HG03558 (cell line): ENCODE measurements around the gene FAM32A.

ENCODE experiments used
- ATAC-seq: cut with Tn5 transposase; IDR thresholded peaks from one replicate; pipeline ENCODE4 v1.9.1; 2021; ENCODE audit warnings: moderate number of reproducible peaks; ENCODE audit not compliant: unreplicated experiment; ENCODE audit errors: extremely low read depth

The FAM32A gene

DNA sequence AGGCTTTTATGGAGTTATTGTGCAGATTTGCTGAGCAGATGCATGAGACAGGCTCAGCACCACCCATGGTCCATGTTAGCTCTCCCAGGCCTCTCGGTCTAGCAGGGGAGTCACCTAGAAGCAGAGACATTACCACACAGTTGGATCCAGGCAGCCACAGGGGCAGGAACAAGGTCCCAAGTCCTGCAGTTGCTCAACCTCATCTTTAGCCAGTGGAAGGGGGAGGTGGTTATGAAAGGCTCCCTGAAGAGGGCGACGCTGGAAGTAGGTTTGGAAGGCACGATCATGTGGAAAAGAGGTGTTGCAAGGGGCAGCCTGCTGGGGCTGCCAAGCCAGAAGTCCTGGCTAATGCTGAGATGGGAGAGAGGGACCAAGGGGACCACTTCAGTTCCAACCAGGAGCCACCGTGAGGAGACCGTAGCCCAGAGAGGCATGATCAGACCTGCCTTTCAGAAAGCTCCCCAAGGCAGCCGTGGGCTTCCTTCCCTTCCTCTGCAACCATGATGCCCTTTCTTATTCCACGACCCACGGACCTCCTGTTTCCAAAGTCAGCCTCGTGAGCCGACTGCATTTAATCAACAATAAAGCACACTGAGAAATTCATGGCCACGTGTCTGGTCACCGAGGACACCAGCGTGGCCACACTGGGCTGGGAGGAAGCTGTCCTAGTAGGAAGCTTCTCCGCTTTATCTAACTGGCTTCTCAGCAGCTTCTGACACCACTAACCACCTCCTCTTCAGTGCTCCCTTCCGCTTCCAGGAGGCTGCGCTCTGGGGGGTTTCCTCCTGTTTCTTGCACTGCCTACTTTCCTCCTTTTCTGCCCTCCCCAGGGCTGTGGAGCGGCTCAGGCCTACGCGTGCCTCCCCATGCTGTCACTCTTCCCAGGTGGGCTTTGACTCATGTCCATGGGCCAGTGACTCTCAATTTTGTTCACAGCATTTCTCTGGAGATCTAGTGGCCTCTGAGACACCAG, 15.1 kb downstream of the FAM32A start:
- no peak for ATAC-seq

DNA sequence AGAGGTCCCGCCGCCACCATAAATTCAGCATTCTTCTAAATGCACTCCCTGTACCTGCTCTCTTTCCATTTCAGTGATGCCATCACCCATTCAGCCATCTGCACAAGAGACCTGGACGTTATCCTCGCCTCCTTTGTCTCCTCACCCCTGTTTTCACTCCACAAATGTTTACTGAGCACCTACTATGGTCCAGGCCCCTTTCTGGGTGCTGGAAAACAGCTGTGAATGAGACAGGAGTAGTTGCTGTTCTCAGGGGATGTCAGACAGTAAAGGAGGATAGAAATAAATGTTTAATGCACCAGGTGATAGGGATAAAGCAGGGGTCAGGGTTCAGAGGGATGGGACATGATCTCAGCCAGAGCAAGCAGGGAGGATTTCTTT, 15.8 kb downstream of the FAM32A start:
- no peak for ATAC-seq

DNA sequence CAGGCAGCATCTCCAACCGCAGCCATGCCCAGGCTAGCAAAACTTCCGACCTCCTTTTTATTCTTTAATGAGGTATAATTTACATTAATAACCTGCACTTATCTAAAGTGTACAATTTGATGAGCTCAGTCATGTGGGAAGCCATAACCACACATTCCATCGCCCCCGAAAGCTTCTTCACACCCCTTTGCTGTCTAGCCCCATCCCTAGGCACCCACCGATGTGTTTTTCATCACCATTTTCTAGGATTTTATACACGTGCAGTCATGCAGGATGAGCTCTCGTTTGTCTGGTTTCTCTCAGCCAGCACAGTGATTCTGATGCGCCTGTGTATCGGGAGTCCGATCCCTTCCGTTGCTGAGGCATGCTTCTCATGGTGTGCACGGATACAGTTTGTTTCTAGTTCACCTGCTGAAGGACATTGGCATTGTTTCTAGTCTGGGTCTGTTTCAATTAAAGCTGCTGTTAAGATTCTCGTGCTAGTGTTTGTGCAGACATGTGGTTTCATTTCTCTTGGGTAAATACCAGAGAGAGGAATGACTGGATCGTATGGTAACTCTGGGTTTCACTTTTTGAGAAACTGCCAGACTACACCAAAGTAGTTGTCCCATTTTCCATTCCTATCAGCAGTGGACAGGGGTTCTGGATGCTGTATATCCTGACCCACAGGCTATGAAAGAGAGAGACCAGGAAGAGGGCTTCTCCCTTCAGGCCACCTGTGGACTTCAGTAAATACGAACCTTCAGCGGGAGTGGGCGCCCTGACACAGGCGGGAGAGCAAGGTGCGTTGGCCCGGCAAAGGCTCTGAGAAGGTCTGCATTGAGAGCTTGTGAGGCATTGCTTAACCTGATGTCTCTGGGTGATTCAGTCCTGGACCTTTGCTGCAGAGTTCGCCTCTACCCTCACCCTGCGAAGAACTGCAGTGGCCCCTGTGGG, 17.4 kb downstream of the FAM32A start:
- ATAC-seq: no peak

DNA sequence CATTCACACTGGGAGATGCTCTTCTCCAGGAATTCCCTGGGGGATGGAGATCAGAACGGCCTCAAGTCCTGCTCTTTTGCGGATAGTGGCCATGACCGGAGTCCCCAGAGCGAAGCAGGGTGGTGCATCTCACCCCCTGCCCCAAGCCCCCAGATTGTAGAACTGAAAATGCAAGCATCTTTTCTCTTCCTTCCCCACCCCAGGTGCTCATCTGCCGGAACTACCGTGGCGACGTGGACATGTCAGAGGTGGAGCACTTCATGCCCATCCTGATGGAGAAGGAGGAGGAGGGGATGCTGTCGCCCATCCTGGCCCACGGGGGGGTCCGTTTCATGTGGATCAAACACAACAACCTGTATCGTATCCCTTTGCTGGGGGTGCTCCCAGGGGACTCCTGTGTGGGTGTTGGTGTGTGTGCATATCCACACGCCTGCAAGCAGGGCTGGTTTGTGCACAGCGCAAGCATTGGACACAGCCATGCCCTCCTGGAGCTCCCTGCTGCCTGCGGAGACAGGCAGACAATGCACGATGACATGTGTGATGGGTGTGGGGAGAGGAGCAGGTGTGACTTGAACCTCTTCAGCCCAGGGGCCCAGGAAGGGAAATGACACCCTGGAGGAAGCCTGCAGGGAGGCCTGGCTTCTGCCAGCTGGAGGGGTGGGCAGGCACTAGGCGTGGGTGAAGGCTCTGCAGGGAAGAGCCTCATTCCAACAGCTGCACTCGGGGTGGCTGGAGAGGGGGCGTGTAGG, 18.2 kb downstream of the FAM32A start:
- no peak for ATAC-seq

DNA sequence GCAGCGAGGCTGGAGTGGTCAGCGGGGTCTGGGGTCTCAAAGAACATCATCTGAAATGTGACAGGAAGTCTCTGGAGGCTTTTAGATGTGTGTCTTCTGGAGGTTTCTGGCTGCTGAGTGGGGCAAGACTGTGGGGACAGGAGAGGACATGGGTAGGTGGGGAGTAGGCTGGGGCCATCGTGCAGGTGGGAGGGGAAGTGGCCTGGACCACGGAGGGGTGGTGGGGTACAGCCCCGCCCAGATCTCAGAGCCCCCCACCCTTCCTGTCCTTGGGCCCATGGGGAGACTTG, 18.7 kb downstream of the FAM32A start:
- no peak for ATAC-seq

DNA sequence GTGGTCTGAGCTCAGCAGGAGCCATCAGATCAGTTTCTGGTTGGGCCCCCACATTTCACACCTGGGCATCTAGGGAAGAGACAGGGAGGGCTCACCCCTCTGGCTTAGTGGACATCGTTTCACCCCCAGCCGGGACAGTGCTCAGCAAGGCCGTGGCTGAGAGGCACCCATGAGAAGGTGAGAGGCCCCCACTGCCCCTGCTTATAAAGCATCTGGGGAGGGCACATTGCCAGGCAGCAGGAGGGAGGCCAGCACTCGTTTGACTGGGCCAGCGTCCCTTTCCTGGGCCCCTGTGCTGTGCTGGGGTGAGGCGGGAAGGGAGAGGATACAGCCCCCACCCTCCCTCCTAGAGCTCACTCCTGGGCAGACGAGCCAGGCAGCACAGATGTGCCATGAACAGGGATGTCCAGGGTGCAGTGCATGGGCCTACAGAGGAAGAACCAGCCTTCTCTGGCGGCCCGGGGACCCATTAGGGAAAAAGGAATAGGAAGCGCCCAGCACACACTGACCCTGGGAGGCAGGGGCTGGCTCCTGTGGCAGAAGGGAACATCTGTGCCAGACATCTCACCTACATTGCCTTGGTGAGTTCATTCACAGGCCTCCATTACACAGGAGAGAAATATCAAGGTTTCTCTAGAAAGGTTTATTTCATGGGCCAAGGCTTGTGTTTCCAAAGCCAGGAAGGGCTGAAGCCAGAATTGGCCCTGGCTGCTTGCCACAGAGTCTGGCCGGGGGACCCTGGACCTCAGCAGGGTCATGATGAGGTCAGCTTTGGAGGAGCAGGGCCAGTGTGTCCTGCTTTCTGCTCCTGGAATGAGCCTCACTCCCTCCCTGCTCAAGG, 20.2 kb downstream of the FAM32A start:
- no peak for ATAC-seq

DNA sequence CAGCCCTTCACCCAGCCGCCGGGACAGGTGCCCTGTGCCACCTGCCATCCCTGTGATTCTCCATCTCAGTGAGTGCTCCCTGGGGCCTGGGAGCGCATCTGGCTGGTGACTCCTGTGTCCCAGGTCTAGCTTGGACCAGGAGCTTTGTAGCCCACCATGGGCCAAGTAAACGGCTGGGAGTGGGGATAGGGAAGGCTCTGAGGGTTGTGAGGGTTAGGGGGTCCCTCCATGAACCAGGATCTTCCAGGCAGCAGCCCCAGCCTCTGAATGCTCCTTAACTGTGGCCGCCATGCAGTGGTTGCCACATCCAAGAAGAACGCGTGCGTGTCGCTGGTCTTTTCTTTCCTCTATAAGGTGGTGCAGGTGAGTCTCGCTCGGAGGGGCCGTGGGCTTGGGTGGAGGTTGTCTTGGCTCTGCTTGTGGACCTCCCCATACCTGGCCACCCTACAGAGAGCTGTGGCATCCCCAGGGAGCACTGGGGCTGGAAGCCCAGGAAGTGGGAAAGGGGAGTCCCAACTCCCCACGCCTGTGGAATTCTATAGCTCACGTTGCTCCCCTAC, 20.9 kb downstream of the FAM32A start:
- ATAC-seq: no peak

DNA sequence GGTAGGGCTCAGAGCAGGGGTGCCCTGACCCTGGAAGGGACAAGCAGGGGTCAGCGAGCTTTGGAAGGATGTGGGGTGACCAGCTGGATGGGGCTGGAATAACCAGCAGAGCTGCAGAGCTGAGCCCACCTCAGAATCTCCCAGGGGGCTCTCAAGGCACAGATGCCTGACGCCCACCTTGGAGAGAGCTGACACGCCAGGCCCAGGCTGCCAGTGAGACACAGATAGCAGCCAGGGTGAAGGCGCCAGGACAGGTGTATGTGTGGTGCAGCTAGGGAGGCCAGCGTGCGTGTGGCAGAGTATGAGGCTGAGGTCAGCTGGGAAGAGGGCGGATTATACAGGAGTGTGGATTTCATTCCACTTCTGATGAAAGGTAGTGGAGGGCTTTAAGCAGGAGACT, 21.4 kb downstream of the FAM32A start:
- no peak for ATAC-seq

DNA sequence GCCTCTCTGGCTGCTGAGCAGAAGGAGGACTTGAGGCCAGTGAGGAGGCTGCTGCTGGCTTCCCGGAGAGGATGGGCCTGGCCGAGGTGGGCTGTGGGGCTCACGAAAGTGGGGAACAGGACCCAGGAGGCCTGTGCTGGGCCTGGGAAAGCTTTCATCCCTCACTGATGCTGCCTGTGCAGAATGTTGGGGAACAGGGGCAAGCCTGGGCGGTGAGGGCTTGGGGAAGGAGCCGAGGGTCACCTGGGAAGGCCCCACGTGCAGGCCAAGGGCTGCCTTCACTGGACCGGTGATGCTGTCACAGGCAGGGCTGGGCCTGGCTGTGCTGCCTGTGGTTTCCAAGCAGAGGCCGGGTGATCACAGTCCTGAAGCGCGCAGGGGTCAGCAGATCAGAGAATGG, 21.9 kb downstream of the FAM32A start:
- no peak for ATAC-seq

DNA sequence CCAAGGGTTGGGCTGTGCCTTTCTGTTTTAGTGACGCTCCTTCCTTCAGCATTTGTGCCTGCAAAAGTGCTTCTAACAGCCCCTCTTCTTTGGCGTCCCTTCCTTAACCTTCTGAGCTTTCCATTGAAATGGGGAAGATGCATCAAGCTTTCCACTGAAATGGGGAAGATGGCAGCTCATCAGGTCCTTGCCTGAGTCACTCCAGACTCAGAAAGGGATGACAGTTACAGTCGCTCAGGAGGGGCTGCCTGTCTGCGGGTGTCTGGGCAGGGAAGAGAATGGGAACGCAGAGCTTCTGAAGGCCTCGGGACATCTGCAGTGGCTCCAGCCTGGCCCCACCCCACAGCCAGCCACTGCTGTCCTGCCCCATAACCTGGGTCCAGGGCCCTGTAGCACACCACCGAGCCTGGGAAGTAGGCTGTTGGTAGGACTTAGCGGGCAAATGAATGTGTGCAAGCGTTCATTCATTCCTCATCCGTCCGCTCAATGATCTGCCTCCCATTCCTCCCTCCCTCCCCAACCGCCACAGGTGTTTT, 22.3 kb downstream of the FAM32A start:
- ATAC-seq: no peak

DNA sequence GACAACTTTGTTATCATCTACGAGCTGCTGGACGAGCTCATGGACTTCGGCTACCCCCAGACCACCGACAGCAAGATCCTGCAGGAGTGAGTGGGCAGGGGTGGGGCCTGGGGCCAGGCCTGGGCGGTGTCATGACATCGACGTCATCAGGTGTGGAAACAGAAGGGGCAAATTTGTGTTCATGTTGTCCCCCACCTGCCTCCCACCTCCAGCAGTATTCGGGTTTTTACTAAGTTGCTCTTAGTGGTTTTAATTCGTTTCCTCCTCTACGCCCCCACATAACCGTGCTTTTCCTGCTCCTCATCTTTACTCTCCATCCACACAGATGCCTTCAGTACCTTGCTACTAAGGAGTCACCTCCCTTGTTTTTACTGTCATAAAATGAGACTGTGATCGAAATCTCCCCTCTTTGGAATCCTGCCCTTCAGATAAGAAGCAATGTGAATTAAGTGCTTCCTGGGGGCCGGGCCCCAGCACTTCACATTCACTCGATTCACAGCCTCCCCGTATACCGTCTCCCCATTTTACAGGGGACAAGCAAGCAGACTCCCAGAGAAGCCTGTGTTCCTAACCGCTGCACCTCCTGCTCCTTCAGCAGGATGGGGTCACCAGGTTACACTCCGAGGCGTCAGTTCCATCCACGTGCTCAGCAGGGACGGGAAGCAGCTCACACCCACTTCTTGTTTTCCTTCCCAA, 23.0 kb downstream of the FAM32A start:
- no peak for ATAC-seq

DNA sequence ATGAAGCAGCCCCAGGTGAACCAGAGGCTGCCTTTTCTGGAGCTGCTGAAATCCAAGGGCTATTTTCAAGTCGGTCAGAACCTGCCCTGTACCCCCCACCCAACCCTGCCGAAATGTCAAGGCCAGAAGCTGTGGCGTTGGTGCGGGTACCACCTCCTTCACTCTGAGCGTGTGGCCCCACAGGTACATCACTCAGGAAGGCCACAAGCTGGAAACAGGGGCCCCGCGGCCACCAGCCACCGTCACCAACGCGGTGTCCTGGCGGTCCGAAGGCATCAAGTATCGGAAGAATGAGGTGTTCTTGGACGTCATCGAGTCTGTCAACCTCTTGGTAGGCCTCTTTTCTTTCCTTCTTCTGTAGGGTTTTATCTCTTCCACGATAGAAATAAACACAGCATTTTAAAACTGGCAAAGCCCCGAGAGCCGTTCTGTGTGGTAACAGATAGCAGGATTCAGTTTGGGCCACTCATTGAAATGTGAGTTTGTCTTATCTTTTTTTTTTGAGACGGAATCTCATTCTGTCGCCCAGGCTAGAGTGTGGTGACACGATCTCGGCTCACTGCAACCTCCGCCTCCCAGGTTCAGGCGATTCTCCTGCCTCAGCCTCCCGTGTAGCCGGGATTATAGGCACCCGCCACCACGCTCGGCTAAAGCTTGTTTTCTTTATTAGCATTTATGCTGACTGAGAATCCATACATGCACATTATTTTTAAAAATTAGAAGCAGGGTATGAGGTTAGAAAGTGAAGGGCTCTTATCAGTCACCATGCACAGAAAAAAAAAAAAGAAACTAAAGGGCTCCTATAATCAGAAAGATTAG, 23.8 kb downstream of the FAM32A start:
- ATAC-seq: no peak

DNA sequence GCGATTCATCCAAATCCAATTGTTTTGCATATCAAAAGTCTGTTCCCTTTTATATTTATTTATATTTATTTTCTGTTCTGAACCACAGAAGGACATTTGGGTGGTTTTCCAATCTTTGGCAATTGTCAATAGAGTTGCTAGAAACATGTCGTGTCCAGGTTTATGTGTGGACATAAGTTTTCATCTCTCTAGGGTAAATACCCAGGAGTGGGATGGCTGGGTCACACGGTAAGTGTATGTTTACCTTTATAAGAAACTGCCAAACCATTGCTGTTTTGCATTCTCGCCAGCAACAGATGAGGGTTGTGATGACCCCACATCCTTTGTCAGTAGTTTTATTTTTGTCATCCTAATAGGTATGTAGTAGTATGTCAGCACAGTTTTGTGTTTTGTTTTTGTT, 25.0 kb downstream of the FAM32A start:
- no peak for ATAC-seq

DNA sequence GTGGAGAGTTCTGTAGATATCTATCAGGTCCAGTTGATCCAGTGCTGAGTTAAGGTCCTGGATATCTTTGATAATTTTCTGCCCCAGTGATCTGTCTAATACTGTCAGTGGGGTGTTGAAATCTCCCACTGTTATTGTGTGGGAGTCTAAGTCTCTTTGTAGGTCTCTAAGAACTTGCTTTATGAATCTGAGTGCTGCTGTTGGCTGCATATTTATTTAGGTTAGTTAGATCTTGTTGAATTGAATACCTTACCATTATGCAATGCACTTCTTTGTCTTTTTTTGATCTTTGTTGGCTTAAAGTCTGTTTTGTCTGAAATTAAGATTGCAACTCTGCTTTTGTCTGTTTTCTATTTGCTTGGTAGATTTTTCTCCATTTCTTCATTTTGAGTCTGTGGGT, 27.9 kb downstream of the FAM32A start:
- no peak for ATAC-seq

DNA sequence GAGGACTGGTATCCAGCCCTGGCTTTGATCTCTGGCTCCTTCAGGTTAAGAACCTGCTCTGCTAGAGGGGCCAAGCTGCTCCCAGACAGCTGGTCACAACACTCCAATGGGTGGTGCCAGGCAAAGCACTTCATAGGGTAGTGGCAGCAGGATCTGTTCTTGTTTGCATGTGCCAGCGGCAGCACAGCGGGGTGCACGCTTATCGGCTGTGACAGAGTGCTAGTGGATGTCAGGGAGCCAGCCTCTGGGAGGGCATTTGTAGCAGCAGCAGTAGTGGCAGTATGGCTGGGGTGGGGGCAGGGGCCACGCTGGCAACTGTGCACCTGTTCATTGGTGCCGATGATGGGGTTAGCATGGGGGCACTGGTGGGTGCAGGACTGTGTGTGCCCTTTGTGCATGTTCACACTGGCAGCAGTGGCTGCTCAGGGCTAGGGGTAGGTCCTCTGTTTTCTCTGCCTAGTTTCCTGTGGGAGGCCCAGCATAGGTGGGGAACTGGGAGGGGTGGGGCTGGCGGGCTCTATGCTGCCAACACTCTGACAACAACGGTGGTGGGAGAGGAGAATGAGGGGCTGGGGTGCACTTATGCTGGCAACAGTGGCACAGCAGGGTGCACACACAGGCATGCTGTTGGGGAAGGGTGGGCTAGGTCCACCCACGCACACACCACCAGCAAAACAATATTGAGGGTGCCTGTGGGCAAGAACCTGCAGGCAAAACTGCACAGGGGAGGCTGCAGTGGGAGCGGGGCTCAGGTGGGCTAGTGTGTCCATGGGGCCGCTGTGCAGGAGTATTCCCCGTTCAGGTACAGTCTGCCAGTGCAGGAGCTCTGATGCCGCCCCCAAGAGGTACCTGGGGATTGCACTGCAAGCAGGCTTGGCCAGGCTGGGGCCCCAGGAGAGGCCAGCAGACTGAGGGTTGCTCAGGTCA, 31.8 kb downstream of the FAM32A start:
- no peak for ATAC-seq

DNA sequence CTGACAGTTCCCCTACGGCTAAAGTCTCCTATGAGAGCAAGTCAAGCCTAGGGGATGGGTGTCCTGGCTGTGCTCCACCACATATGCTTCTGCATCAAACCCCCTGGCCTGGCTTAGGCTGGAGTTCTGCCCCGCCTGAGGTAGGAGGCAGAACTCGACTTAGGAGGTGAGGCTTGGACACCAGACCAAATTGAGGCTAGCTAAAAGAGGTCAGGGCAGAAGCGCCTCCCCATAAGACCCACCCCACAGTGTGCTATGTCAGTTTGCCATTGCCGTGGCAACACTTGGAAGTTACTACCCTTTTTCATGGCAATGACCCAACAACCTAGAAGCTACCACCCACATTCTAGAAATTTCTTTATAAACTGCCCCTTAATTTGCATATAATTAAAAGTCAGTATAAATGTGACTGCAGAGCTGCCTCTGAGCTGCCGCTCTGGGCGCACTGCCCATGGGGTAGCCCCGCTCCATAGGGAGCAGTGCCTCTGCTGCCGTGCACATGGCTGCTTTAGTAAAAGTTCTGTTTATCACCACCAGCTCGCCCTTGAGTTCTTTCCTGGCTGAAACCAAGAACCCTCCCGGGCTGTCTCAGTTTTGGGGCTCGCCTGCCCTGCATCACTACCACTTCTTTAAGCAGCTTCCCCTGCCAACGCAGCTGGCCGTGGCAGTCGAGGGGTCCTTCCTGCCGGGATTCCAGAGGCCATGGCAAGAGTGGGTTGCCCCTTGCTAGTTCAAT, 32.7 kb downstream of the FAM32A start:
- no peak for ATAC-seq
